Neural progenitor cell (in vitro differentiated cells): ENCODE measurements around the gene POLN.

ENCODE experiments used
- EZH2phosphoT487 ChIP-seq: fragments of 200-600 bp; sonication (generic); IDR thresholded peaks from 2 replicates; pipeline ENCODE4 v1.6.1; 2017; ENCODE audit warnings: antibody characterized with exemption
- TF ChIP-seq, protein P1 (sequence below): fragments of 200-600 bp; sonication (generic); IDR thresholded peaks from 2 replicates; pipeline ENCODE4 v1.5.1; 2017; ENCODE audit warnings: antibody characterized with exemption, mild to moderate bottlenecking

DNA sequence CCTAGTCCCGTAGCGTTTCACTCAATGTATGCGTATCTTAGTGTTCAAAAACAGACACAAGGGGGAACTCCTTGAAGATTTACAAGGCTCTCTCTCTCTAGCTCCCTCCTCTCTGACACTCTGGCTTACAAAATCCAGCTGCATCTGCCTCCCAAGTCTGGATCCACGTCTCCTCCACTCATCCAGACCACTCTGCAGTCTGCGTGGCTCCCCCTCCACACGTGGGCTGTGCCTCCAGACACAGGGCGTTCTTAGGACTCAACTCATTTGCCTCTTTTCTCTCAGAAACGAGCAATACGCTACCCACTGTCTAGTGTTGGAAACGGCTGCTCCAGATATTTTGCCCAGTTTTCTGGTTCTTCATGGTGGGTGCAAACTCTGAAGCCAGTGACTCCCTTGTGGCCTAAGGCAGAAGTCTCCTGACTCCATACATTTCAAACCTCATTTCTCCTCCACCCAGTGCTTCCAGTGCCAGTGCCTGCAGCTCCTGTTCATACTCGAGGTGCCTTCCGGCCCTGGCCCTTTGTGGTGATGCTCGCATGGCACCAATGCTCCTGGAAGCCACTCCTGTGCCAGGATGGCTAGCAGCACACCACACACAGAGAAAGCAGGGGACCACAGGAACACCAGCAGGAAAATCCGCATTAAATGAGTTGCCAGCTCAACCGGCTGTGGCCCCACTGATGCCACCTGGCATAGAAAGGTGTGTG, 158.7 kb downstream of the POLN start:
- TF ChIP-seq, protein P1, sequence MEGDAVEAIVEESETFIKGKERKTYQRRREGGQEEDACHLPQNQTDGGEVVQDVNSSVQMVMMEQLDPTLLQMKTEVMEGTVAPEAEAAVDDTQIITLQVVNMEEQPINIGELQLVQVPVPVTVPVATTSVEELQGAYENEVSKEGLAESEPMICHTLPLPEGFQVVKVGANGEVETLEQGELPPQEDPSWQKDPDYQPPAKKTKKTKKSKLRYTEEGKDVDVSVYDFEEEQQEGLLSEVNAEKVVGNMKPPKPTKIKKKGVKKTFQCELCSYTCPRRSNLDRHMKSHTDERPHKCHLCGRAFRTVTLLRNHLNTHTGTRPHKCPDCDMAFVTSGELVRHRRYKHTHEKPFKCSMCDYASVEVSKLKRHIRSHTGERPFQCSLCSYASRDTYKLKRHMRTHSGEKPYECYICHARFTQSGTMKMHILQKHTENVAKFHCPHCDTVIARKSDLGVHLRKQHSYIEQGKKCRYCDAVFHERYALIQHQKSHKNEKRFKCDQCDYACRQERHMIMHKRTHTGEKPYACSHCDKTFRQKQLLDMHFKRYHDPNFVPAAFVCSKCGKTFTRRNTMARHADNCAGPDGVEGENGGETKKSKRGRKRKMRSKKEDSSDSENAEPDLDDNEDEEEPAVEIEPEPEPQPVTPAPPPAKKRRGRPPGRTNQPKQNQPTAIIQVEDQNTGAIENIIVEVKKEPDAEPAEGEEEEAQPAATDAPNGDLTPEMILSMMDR = no peak
- no peak for TF ChIP-seq EZH2phosphoT487
